CD4-positive, alpha-beta memory T cell (primary cell): ENCODE results near the gene ARPC2. TPM values are rescaled to one million over a fixed set of nuclear protein-coding genes. Genes with fewer than 3 reads are reported as not detected.

ENCODE experiments used
- CTCF ChIA-PET: fragments of 350-600 bp; sonication (Branson Sonifier 250); formaldehyde crosslinking; loops from one replicate; lab custom pipeline; 2021; ENCODE audit warnings: inconsistent platforms; ENCODE audit not compliant: partially characterized antibody; lab: Charles Lee
- POLR2A ChIA-PET: fragments of 350-600 bp; sonication (Branson Sonifier 250); formaldehyde crosslinking; loops from one replicate; lab custom pipeline; 2021; ENCODE audit not compliant: partially characterized antibody; lab: Charles Lee
- DNase-seq, 5 donors: peaks; one replicate each; pipeline versions ENCODE4 v3.0.0 to v3.0.0-alpha.2; 2020 to 2022; ENCODE audit warnings: mixed read lengths in 1 of 5
- H3K27ac ChIP-seq: one replicate; pipeline ENCODE4 v1.7.0; 2013; ENCODE audit warnings: low read depth, low read length
- H3K27me3 ChIP-seq: 2 replicates; pipeline ENCODE4 v1.7.0; 2013; ENCODE audit warnings: mild to moderate bottlenecking, low read length, moderate library complexity; ENCODE audit not compliant: insufficient read depth
- H3K36me3 ChIP-seq: 2 replicates; pipeline ENCODE4 v1.7.0; 2013; ENCODE audit warnings: mild to moderate bottlenecking, low read length, moderate library complexity; ENCODE audit not compliant: insufficient read depth
- H3K4me1 ChIP-seq: 2 replicates; pipeline ENCODE4 v1.7.0; 2013; ENCODE audit warnings: mild to moderate bottlenecking, low read length, moderate library complexity; ENCODE audit not compliant: insufficient read depth
- H3K4me3 ChIP-seq, 2 donors: one replicate each; pipeline ENCODE4 v1.7.0; 2013; ENCODE audit warnings: low read length in 2 of 2, mild to moderate bottlenecking in 1 of 2
- H3K9me3 ChIP-seq, 2 donors: one replicate each; pipeline ENCODE4 v1.7.0; 2013; ENCODE audit warnings: low read length in 2 of 2, control low read depth in 1 of 2; ENCODE audit not compliant: control insufficient read depth in 1 of 2
- H3K27ac Mint-ChIP-seq, 7 donors: one replicate each; pipeline ENCODE4 v1.8.0; 2020 to 2021; ENCODE audit warnings: mixed read lengths in 7 of 7, mild to moderate bottlenecking in 6 of 7, inconsistent platforms in 3 of 7, moderate library complexity in 3 of 7
- H3K27me3 Mint-ChIP-seq, 2 donors: one replicate each; pipeline ENCODE4 v1.8.0; 2020 to 2021; ENCODE audit warnings: mixed read lengths in 2 of 2
- H3K36me3 Mint-ChIP-seq, 2 donors: one replicate each; pipeline ENCODE4 v1.8.0; 2020 to 2021; ENCODE audit warnings: mixed read lengths in 2 of 2, inconsistent platforms in 1 of 2, mild to moderate bottlenecking in 1 of 2
- H3K4me1 Mint-ChIP-seq, 4 donors: one replicate each; pipeline ENCODE4 v1.8.0; 2020 to 2021; ENCODE audit warnings: mixed read lengths in 4 of 4, mild to moderate bottlenecking in 1 of 4
- H3K4me3 Mint-ChIP-seq, 8 donors: one replicate each; pipeline ENCODE4 v1.8.0; 2020 to 2021; ENCODE audit warnings: mixed read lengths in 8 of 8, mild to moderate bottlenecking in 7 of 8, moderate library complexity in 6 of 8, inconsistent platforms in 3 of 8
- H3K9me3 Mint-ChIP-seq, 8 donors: one replicate each; pipeline ENCODE4 v1.8.0; 2020 to 2021; ENCODE audit warnings: mixed read lengths in 8 of 8, mild to moderate bottlenecking in 5 of 8, inconsistent platforms in 3 of 8, moderate library complexity in 1 of 8
- intact Hi-C: fragments of 100-400 bp; cut with micrococcal nuclease; formaldehyde crosslinking; loops from one replicate; pipeline ENCODE4 v1.15.1; 2023
- polyA plus RNA-seq, 2 donors: library from polyadenylated mRNA; unstranded; fragments of 300-500 nt; fragmentation: Illumina TruSeq; gene quantifications; one replicate each; pipeline ENCODE4 v1.2.3, GENCODE V29; 2021
- total RNA-seq, 2 experiments: library from RNA; stranded (reverse); gene quantifications; one replicate each; pipeline ENCODE4 v1.2.3, GENCODE V29; 2021

The ARPC2 gene
- total and polyA plus RNA-seq, 4 experiments from 2014 or later: 412 to 1,042 (median 628) TPM

GRCh38 chr2:218179782-218180181 is 37.2 kb upstream of the ARPC2 start:
- Mint-ChIP-seq H3K27ac (no peak overlapping the region), H3K9me3 (no peaks in the 10 kb centered on the region), H3K4me1 (no peaks in the 10 kb centered on the region), H3K27me3 (peaks cover 0 to 3% of the 10 kb centered on the region in 2 donors), H3K4me3 (no peak overlapping the region), H3K36me3 (no peaks in the 10 kb centered on the region)
- ChIA-PET CTCF (interaction anchor here (11.0 kb wide), 1 partner anchor 78 kb away, joined by 157 read pairs; the partner anchor contains the start of gene GPBAR1), POLR2A (no interaction called here)
- no peaks in the 10 kb centered on the region for H3K36me3 ChIP-seq
- H3K4me1 ChIP-seq: no peaks in the 10 kb centered on the region
- H3K27me3 ChIP-seq: no peaks in the 10 kb centered on the region
- intact Hi-C loops: no loop called here
- no peaks in the 10 kb centered on the region for H3K9me3 ChIP-seq
- H3K4me3 ChIP-seq: no peak overlapping the region
- no peak for DNase-seq
- H3K27ac ChIP-seq: no peak overlapping the region

GRCh38 chr2:218180467-218181114 is 36.4 kb upstream of the ARPC2 start:
- no peak overlapping the region for H3K4me3 ChIP-seq
- H3K9me3 Mint-ChIP-seq: no peaks in the 10 kb centered on the region
- no peaks in the 10 kb centered on the region for H3K4me1 Mint-ChIP-seq
- no peak for DNase-seq
- ChIA-PET POLR2A (no interaction called here), CTCF (interaction anchor here (11.0 kb wide), 1 partner anchor 77 kb away, joined by 157 read pairs; the partner anchor contains the start of gene GPBAR1)
- no peak overlapping the region for H3K27ac ChIP-seq
- no peaks in the 10 kb centered on the region for H3K4me1 ChIP-seq
- H3K36me3 Mint-ChIP-seq: no peaks in the 10 kb centered on the region
- no peak overlapping the region for H3K4me3 Mint-ChIP-seq
- H3K27ac Mint-ChIP-seq: no peak overlapping the region
- peaks cover 0 to 3% of the 10 kb centered on the region in 2 donors for H3K27me3 Mint-ChIP-seq
- H3K9me3 ChIP-seq: no peaks in the 10 kb centered on the region
- no peaks in the 10 kb centered on the region for H3K36me3 ChIP-seq
- no peaks in the 10 kb centered on the region for H3K27me3 ChIP-seq
- intact Hi-C loops: no loop called here

- peaks cover 0 to 3% of the 10 kb centered on the region in 2 donors for H3K27me3 Mint-ChIP-seq
- peaks cover 5 to 8% (median 7%) of the 10 kb centered on the region in 4 donors for H3K4me1 Mint-ChIP-seq
- peak overlapping the region in 2 of 7 donors; percentile 45 to 62 for H3K27ac Mint-ChIP-seq
- ChIA-PET POLR2A (interaction anchor here (1.3 kb wide), 1 partner anchor 71 kb away, joined by 3 read pairs; no protein-coding TSS in a partner anchor), CTCF (interaction anchor here (1.3 to 11.0 kb wide), 4 partner anchors 17 to 86 kb away, joined by 3 to 157 read pairs (median 8); partner anchors contain the start of genes AAMP, CXCR1, GPBAR1 and PNKD)
- H3K36me3 Mint-ChIP-seq: no peaks in the 10 kb centered on the region
- H3K9me3 ChIP-seq: no peaks in the 10 kb centered on the region
- no peak overlapping the region for H3K27ac ChIP-seq
- H3K4me3 Mint-ChIP-seq: no peak overlapping the region
- no peak overlapping the region for H3K4me3 ChIP-seq
- H3K9me3 Mint-ChIP-seq: no peaks in the 10 kb centered on the region
- intact Hi-C loops: no loop called here
- H3K36me3 ChIP-seq: no peaks in the 10 kb centered on the region
- DNase-seq: no peak
- H3K27me3 ChIP-seq: no peaks in the 10 kb centered on the region
- H3K4me1 ChIP-seq: peaks cover 8% of the 10 kb centered on the region
Observed at GRCh38 chr2:218184331-218184730, 32.7 kb upstream of the ARPC2 start.

GRCh38 chr2:218186355-218186766 is 30.6 kb upstream of the ARPC2 start:
- H3K9me3 Mint-ChIP-seq: no peaks in the 10 kb centered on the region
- peak overlapping the region in 1 of 8 donors; percentile 3 for H3K4me3 Mint-ChIP-seq
- H3K4me1 Mint-ChIP-seq: peaks cover 5 to 8% (median 7%) of the 10 kb centered on the region in 4 donors
- CTCF ChIA-PET: interaction anchor here (1.3 to 11.0 kb wide), 5 partner anchors 9 to 87 kb away, joined by 3 to 157 read pairs (median 13); partner anchors contain the start of genes AAMP, GPBAR1 and PNKD
- intact Hi-C loops: loop anchor here (1.0 to 5.0 kb wide), 6 partner anchors 31 to 661 kb away; partner anchors contain the start of genes AAMP, ARPC2, CATIP and PNKD
- POLR2A ChIA-PET: no interaction called here
- Histone ChIP-seq H3K4me1 (peaks cover 8% of the 10 kb centered on the region), H3K27me3 (no peaks in the 10 kb centered on the region), H3K36me3 (no peaks in the 10 kb centered on the region), H3K27ac (no peak overlapping the region), H3K4me3 (no peak overlapping the region), H3K9me3 (no peaks in the 10 kb centered on the region)
- peaks cover 0 to 1% of the 10 kb centered on the region in 2 donors for H3K27me3 Mint-ChIP-seq
- DNase-seq: peak; percentile 68 to 79 (median 73)
- no peaks in the 10 kb centered on the region for H3K36me3 Mint-ChIP-seq
- peak overlapping the region in 2 of 7 donors; percentile 24 to 44 for H3K27ac Mint-ChIP-seq

GRCh38 chr2:218186876-218187275 is 30.1 kb upstream of the ARPC2 start:
- intact Hi-C loops: loop anchor here (1.0 to 5.0 kb wide), 6 partner anchors 30 to 660 kb away; partner anchors contain the start of genes AAMP, ARPC2, CATIP and PNKD
- H3K36me3 ChIP-seq: no peaks in the 10 kb centered on the region
- Mint-ChIP-seq H3K36me3 (no peaks in the 10 kb centered on the region), H3K4me3 (no peak overlapping the region), H3K4me1 (peaks cover 5 to 8% (median 7%) of the 10 kb centered on the region in 4 donors), H3K27me3 (peaks cover 0 to 2% of the 10 kb centered on the region in 2 donors), H3K27ac (peak overlapping the region in 1 of 7 donors; percentile 9), H3K9me3 (no peaks in the 10 kb centered on the region)
- H3K9me3 ChIP-seq: no peaks in the 10 kb centered on the region
- H3K4me3 ChIP-seq: no peak overlapping the region
- CTCF ChIA-PET: interaction anchor here (1.2 to 11.0 kb wide), 7 partner anchors 8 to 169 kb away, joined by 3 to 157 read pairs (median 6); partner anchors contain the start of genes AAMP, CATIP, GPBAR1 and PNKD
- POLR2A ChIA-PET: no interaction called here
- H3K4me1 ChIP-seq: peaks cover 8% of the 10 kb centered on the region
- no peak overlapping the region for H3K27ac ChIP-seq
- no peak for DNase-seq
- H3K27me3 ChIP-seq: no peaks in the 10 kb centered on the region

- Mint-ChIP-seq H3K4me3 (no peak overlapping the region), H3K27me3 (peaks cover 0 to 3% of the 10 kb centered on the region in 2 donors), H3K9me3 (no peaks in the 10 kb centered on the region), H3K27ac (peak overlapping the region in 1 of 7 donors; percentile 9), H3K36me3 (no peaks in the 10 kb centered on the region), H3K4me1 (peaks cover 5 to 8% (median 7%) of the 10 kb centered on the region in 4 donors)
- Histone ChIP-seq H3K36me3 (no peaks in the 10 kb centered on the region), H3K4me1 (peaks cover 8% of the 10 kb centered on the region), H3K9me3 (no peaks in the 10 kb centered on the region), H3K27me3 (no peaks in the 10 kb centered on the region), H3K27ac (no peak overlapping the region), H3K4me3 (no peak overlapping the region)
- CTCF ChIA-PET: interaction anchor here (0.7 to 11.0 kb wide), 11 partner anchors 8 to 206 kb away, joined by 3 to 157 read pairs (median 5); partner anchors contain the start of genes AAMP, ARPC2, CATIP and GPBAR1
- intact Hi-C loops: loop anchor here (5.0 kb wide), 1 partner anchor 660 kb away; no protein-coding TSS in a partner anchor
- POLR2A ChIA-PET: interaction anchor here (0.7 to 1.0 kb wide), 2 partner anchors 29 to 42 kb away, joined by 3 to 6 read pairs; no protein-coding TSS in a partner anchor
- DNase-seq: no peak
Observed at GRCh38 chr2:218187296-218188015, 29.5 kb upstream of the ARPC2 start.
